ENCODE measurements around the gene TTC29. TPM values are rescaled to one million over a fixed set of nuclear protein-coding genes. Genes with fewer than 3 reads are reported as not detected.
A peak's percentile ranks its signal among the peaks of the same experiment; 100 is the strongest.

The TTC29 gene
- total RNA-seq, 2 donors from 2014 or later, result 0.22 TPM; not detected in 1

- H3K4me1 ChIP-seq, result no peaks in the 10 kb centered on the region
- H3K4me3 ChIP-seq, result no peak overlapping the region
- DNase-seq (ENCODE audit: low spot score), result no peak
- no peaks in the 10 kb centered on the region for H3K9me3 ChIP-seq
- peak; percentile 38 to 75 for TF ChIP-seq CTCF (IDR thresholded peaks at IDR 0.05)
- H3K36me3 ChIP-seq, result no peaks in the 10 kb centered on the region
- no peak overlapping the region for H3K27ac ChIP-seq
- no peaks in the 10 kb centered on the region for H3K27me3 ChIP-seq
Observed at GRCh38 chr4:146916479-146917076, 29.1 kb downstream of the TTC29 start.

- Histone ChIP-seq H3K27me3 (no peaks in the 10 kb centered on the region), H3K36me3 (no peaks in the 10 kb centered on the region), H3K27ac (no peak overlapping the region), H3K9me3 (no peaks in the 10 kb centered on the region), H3K4me1 (no peaks in the 10 kb centered on the region), H3K4me3 (no peak overlapping the region)
- TF ChIP-seq CTCF (IDR thresholded peaks at IDR 0.05), result no peak
- no peak for DNase-seq (ENCODE audit: low spot score)
Observed at GRCh38 chr4:146915132-146915531, 30.5 kb downstream of the TTC29 start.

GRCh38 chr4:146900295-146900694 is 45.4 kb downstream of the TTC29 start:
- Histone ChIP-seq H3K4me3 (no peak overlapping the region), H3K36me3 (no peaks in the 10 kb centered on the region), H3K27ac (no peak overlapping the region), H3K27me3 (no peaks in the 10 kb centered on the region), H3K9me3 (no peaks in the 10 kb centered on the region), H3K4me1 (no peaks in the 10 kb centered on the region)
- no peak for DNase-seq (ENCODE audit: low spot score)
- TF ChIP-seq CTCF (IDR thresholded peaks at IDR 0.05), result no peak

- no peak for DNase-seq (ENCODE audit: low spot score)
- H3K27ac ChIP-seq, result no peak overlapping the region
- no peaks in the 10 kb centered on the region for H3K27me3 ChIP-seq
- no peaks in the 10 kb centered on the region for H3K36me3 ChIP-seq
- no peak for TF ChIP-seq CTCF (IDR thresholded peaks at IDR 0.05)
- no peaks in the 10 kb centered on the region for H3K9me3 ChIP-seq
- no peaks in the 10 kb centered on the region for H3K4me1 ChIP-seq
- H3K4me3 ChIP-seq, result no peak overlapping the region
Observed at GRCh38 chr4:146890301-146890700, 55.4 kb downstream of the TTC29 start.

GRCh38 chr4:146883070-146883469 is 62.6 kb downstream of the TTC29 start:
- Histone ChIP-seq H3K27me3 (no peaks in the 10 kb centered on the region), H3K27ac (no peak overlapping the region), H3K9me3 (no peaks in the 10 kb centered on the region), H3K4me3 (no peak overlapping the region), H3K4me1 (no peaks in the 10 kb centered on the region), H3K36me3 (no peaks in the 10 kb centered on the region)
- no peak for DNase-seq (ENCODE audit: low spot score)
- no peak for TF ChIP-seq CTCF (IDR thresholded peaks at IDR 0.05)

- Histone ChIP-seq H3K27me3 (no peaks in the 10 kb centered on the region), H3K36me3 (no peaks in the 10 kb centered on the region), H3K4me3 (no peak overlapping the region), H3K9me3 (no peaks in the 10 kb centered on the region), H3K4me1 (no peaks in the 10 kb centered on the region), H3K27ac (no peak overlapping the region)
- TF ChIP-seq CTCF (IDR thresholded peaks at IDR 0.05), result no peak
- no peak for DNase-seq (ENCODE audit: low spot score)
Observed at GRCh38 chr4:146857298-146857697, 88.4 kb downstream of the TTC29 start.
